ENCODE data around the gene PPY. TPM values are rescaled to one million over a fixed set of nuclear protein-coding genes. Genes with fewer than 3 reads are reported as not detected.
A peak's percentile ranks its signal among the peaks of the same experiment; 100 is the strongest.

The PPY gene
- total RNA-seq, 6 donors from 2014 or later = not detected

DNA sequence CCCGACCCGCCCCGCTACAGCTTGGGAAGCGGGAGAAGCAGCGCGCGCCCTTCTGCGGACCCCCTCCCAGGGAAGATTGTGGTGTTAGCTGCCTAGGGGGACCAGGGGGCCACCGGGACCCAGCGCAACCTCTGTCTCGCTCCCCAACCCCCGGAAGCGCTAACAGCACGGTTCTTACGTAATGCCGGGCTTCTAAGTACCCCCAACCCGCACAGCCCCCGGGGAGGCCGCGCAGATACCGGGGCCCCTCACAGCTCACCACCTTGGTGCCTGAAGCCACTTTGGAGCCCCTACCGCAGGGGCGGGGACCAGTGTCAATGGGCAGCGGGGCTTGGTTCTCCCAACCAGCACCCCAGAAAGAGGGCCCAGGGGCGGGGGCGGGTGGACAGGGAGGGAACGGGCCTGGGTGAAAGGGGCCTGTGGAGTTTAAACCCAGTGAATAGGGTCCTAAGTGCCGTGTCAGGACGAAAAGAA, 35.3 kb downstream of the PPY start:
- DNase-seq (peak in 1 of 2 donors; percentile 72), ATAC-seq (ENCODE audit: low FRiP score in 2 of 2) (peak in 1 of 2 donors; percentile 8)
- TF ChIP-seq POLR2AphosphoS5 (IDR thresholded peaks at IDR 0.05) = no peak
- TF ChIP-seq EP300 (IDR thresholded peaks at IDR 0.05) = no peak
- TF ChIP-seq, protein P1, sequence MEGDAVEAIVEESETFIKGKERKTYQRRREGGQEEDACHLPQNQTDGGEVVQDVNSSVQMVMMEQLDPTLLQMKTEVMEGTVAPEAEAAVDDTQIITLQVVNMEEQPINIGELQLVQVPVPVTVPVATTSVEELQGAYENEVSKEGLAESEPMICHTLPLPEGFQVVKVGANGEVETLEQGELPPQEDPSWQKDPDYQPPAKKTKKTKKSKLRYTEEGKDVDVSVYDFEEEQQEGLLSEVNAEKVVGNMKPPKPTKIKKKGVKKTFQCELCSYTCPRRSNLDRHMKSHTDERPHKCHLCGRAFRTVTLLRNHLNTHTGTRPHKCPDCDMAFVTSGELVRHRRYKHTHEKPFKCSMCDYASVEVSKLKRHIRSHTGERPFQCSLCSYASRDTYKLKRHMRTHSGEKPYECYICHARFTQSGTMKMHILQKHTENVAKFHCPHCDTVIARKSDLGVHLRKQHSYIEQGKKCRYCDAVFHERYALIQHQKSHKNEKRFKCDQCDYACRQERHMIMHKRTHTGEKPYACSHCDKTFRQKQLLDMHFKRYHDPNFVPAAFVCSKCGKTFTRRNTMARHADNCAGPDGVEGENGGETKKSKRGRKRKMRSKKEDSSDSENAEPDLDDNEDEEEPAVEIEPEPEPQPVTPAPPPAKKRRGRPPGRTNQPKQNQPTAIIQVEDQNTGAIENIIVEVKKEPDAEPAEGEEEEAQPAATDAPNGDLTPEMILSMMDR (IDR thresholded peaks at IDR 0.05) = no peak
- no peak for TF ChIP-seq POLR2A (IDR thresholded peaks at IDR 0.05)
- Histone ChIP-seq H3K27me3 (peaks cover 0 to 29% (median 14%) of the 10 kb centered on the region in 4 donors), H3K36me3 (no peaks in the 10 kb centered on the region), H3K4me3 (peak overlapping the region; percentile 13 to 48 (median 44)), H3K4me1 (peaks cover 27 to 32% (median 28%) of the 10 kb centered on the region in 4 donors), H3K27ac (peak overlapping the region; percentile 2 to 78 (median 61)), H3K9me3 (no peaks in the 10 kb centered on the region)
- 0 to 3% methylated on average over 1 to 19 of the region's 29 CpGs for WGBS, 2 donors

DNA sequence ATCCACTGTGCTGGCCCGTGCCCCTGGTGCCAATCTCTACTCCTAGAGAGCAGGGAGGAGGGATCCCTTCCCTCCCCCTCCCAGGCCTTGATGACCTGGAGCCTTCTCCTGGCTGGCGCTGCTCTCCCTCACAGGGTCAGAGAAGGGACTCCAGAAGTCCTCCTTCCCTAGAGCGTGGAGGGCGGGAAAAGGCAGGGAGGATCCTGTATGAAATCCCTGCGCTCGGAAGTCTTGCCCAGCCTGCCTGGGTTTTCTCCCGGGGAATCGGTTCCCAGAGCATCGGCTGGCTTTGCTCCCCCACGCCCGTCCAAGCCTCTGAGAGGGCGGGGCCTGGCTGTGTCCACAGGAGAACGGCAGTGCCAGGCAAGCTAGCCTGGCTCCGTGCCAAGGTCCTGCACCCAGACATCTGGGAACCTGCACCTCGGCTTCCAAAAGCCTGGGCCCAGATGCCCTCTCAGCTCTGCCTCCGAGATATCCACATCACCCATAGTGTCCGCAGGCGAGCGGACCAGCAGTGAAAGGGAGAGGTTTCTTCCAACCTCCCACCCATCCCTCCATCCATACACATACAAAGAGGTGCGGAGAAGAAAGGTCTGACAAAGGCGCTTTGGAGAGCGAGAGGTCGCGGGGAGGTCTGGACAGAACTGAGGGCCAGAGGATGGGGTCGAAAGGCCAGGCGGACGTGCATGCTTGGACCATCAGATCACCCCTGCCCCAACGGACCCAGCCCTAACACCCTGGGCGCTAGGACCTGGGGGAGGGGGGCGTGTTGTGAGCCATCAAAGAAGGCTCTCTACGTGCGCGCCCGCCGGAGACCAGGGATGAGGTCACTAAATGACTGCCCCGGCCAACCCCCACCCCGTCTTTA, 36.1 kb downstream of the PPY start:
- H3K4me1 ChIP-seq = peaks cover 27 to 32% (median 28%) of the 10 kb centered on the region in 4 donors
- H3K36me3 ChIP-seq = no peaks in the 10 kb centered on the region
- H3K9me3 ChIP-seq = no peaks in the 10 kb centered on the region
- H3K27me3 ChIP-seq = peaks cover 0 to 29% (median 14%) of the 10 kb centered on the region in 4 donors
- ATAC-seq (ENCODE audit: low FRiP score in 2 of 2) = peak; percentile 42 to 81
- peak overlapping the region in 2 of 4 donors; percentile 64 to 78 for H3K27ac ChIP-seq
- DNase-seq = peak; percentile 33 to 79
- TF ChIP-seq, protein P1 (IDR thresholded peaks at IDR 0.05) = no peak
- TF ChIP-seq POLR2A (IDR thresholded peaks at IDR 0.05) = no peak
- no peak for TF ChIP-seq EP300 (IDR thresholded peaks at IDR 0.05)
- no peak for TF ChIP-seq POLR2AphosphoS5 (IDR thresholded peaks at IDR 0.05)
- WGBS, 2 donors = 5 to 12% methylated on average over 13 to 31 of the region's 37 CpGs
- H3K4me3 ChIP-seq = peak overlapping the region; percentile 13 to 48 (median 44)

GRCh38 chr17:43905400-43905984, 36.8 kb downstream of the PPY start:
- Histone ChIP-seq H3K9me3 (no peaks in the 10 kb centered on the region), H3K4me1 (peaks cover 31 to 38% (median 32%) of the 10 kb centered on the region in 4 donors), H3K27ac (no peak overlapping the region), H3K27me3 (peaks cover 0 to 29% (median 14%) of the 10 kb centered on the region in 4 donors), H3K4me3 (peak overlapping the region in 1 of 4 donors; percentile 44), H3K36me3 (no peaks in the 10 kb centered on the region)
- no peak for ATAC-seq (ENCODE audit: low FRiP score in 2 of 2)
- no peak for DNase-seq
- WGBS, 2 donors = 42 to 45% methylated on average over 3 of the region's 3 CpGs
- no peak for TF ChIP-seq POLR2AphosphoS5 (IDR thresholded peaks at IDR 0.05)
- TF ChIP-seq, protein P1 (IDR thresholded peaks at IDR 0.05) = no peak
- no peak for TF ChIP-seq EP300 (IDR thresholded peaks at IDR 0.05)
- TF ChIP-seq POLR2A (IDR thresholded peaks at IDR 0.05) = no peak

GRCh38 chr17:43901861-43902589, 40.3 kb downstream of the PPY start:
- H3K27ac ChIP-seq = no peak overlapping the region
- ATAC-seq (ENCODE audit: low FRiP score in 2 of 2) (no peak), DNase-seq (no peak)
- TF ChIP-seq POLR2A (IDR thresholded peaks at IDR 0.05) (no peak), EP300 (IDR thresholded peaks at IDR 0.05) (no peak)
- H3K4me3 ChIP-seq = no peak overlapping the region
- 58 to 85% methylated on average over 2 to 7 of the region's 7 CpGs for WGBS, 2 donors
- peaks cover 23 to 30% (median 25%) of the 10 kb centered on the region in 4 donors for H3K4me1 ChIP-seq
- peaks cover 0 to 17% (median 8%) of the 10 kb centered on the region in 4 donors for H3K27me3 ChIP-seq
- H3K36me3 ChIP-seq = no peaks in the 10 kb centered on the region
- H3K9me3 ChIP-seq = no peaks in the 10 kb centered on the region
